SK-N-SH (cell line): Measurements from ENCODE around the gene GAP43. TPM values are rescaled to one million over a fixed set of nuclear protein-coding genes. Genes with fewer than 3 reads are reported as not detected.

ENCODE experiments used
- CTCF ChIA-PET: fragments of 300-600, 350-600 bp; formaldehyde crosslinking; extraction: SDS; loops from one replicate; lab custom pipeline; 2021; lab: Yijun Ruan, JAX
- POLR2A ChIA-PET: fragments of 350-600 bp; sonication (Branson Sonifier 250); formaldehyde crosslinking; extraction: SDS; loops from one replicate; lab custom pipeline; 2020; ENCODE audit warnings: antibody characterized with exemption, inconsistent platforms; lab: Yijun Ruan, JAX
- DNase-seq: peaks from one replicate; pipeline ENCODE4 v3.0.0; 2012
- H2AFZ ChIP-seq: fragments of 200-600 bp; sonication (generic); 2 replicates; pipeline ENCODE4 v1.8.1; 2016; ENCODE audit warnings: antibody characterized with exemption, mild to moderate bottlenecking, low read depth
- H3F3A ChIP-seq: fragments of 200-600 bp; sonication (generic); replicated peaks from 2 replicates; pipeline ENCODE3; 2016; ENCODE audit warnings: antibody characterized with exemption, mild to moderate bottlenecking; ENCODE audit not compliant: insufficient read depth
- H3K27ac ChIP-seq, 2 experiments: fragments of 200-500 bp in 1 of 2; fragments of 200-600 bp in 1 of 2; sonication (Bioruptor generic) in 1 of 2; sonication (generic), shearing (Covaris generic) in 1 of 2; 2 replicates each; pipeline versions ENCODE4 v1.5.1 to v1.6.1; 2014 to 2016; ENCODE audit warnings: low read depth in 2 of 2, inconsistent platforms in 1 of 2, low read length in 1 of 2, mild to moderate bottlenecking in 1 of 2, mixed read lengths in 1 of 2
- H3K27me3 ChIP-seq: fragments of 200-600 bp; sonication (generic), shearing (Covaris generic); 2 replicates; pipeline ENCODE4 v1.6.1; 2016; ENCODE audit warnings: mixed run types; ENCODE audit not compliant: insufficient read depth
- H3K36me3 ChIP-seq, 2 experiments: fragments of 200-500 bp in 1 of 2; fragments of 200-600 bp in 1 of 2; sonication (Bioruptor generic) in 1 of 2; sonication (generic) in 1 of 2; replicated peaks in 1 of 2; 2 replicates each; pipeline versions ENCODE3 to v1.5.1; 2014 to 2016; ENCODE audit warnings: low read length in 1 of 2, mild to moderate bottlenecking in 1 of 2; ENCODE audit not compliant: insufficient read depth in 2 of 2, control insufficient read depth in 1 of 2
- H3K4me1 ChIP-seq, 2 experiments: fragments of 200-500 bp in 1 of 2; fragments of 200-600 bp in 1 of 2; sonication (Bioruptor generic) in 1 of 2; sonication (generic), shearing (Covaris generic) in 1 of 2; 2 replicates each; pipeline versions ENCODE4 v1.5.1 to v1.6.1; 2014 to 2016; ENCODE audit warnings: low read depth in 1 of 2, low read length in 1 of 2, mixed run types in 1 of 2; ENCODE audit not compliant: insufficient read depth in 2 of 2, control insufficient read depth in 1 of 2
- H3K4me2 ChIP-seq: fragments of 200-600 bp; sonication (generic), shearing (Covaris generic); 2 replicates; pipeline ENCODE4 v1.6.1; 2017; ENCODE audit warnings: mixed run types
- H3K4me3 ChIP-seq, 2 experiments: fragments of 200-500 bp in 1 of 2; fragments of 200-600 bp in 1 of 2; sonication (Bioruptor generic) in 1 of 2; sonication (generic), shearing (Covaris generic) in 1 of 2; 2 replicates each; pipeline versions ENCODE4 v1.5.1 to v1.8.1; 2014 to 2016; ENCODE audit warnings: low read depth in 2 of 2, inconsistent platforms in 1 of 2, low read length in 1 of 2, mild to moderate bottlenecking in 1 of 2, mixed read lengths in 1 of 2, moderate library complexity in 1 of 2
- H3K79me2 ChIP-seq: fragments of 200-600 bp; sonication (generic); 2 replicates; pipeline ENCODE4 v1.8.1; 2017; ENCODE audit warnings: mild to moderate bottlenecking; ENCODE audit not compliant: insufficient read depth
- H3K9ac ChIP-seq: fragments of 200-600 bp; sonication (generic); 2 replicates; pipeline ENCODE4 v1.6.1; 2017; ENCODE audit warnings: mixed run types
- H3K9me2 ChIP-seq: fragments of 200-600 bp; sonication (generic); 2 replicates; pipeline ENCODE4 v1.6.1; 2017; ENCODE audit warnings: mixed run types
- H3K9me3 ChIP-seq: fragments of 200-600 bp; sonication (generic); 2 replicates; pipeline ENCODE4 v1.6.1; 2017; ENCODE audit warnings: mixed run types, mild to moderate bottlenecking, moderate library complexity
- H4K20me1 ChIP-seq: fragments of 200-600 bp; sonication (generic); 2 replicates; pipeline ENCODE4 v1.6.1; 2017; ENCODE audit warnings: mild to moderate bottlenecking, mixed run types; ENCODE audit not compliant: insufficient read depth
- CHD2 ChIP-seq: fragments of 150-350 bp; IDR thresholded peaks from 2 replicates; pipeline ENCODE4 v1.6.1; 2018; ENCODE audit warnings: low read length; ENCODE audit not compliant: partially characterized antibody
- ELF1 ChIP-seq: IDR thresholded peaks from 2 replicates; pipeline ENCODE4 v1.4.0; 2012
- EP300 ChIP-seq, 2 experiments: IDR thresholded peaks; 2 replicates each; pipeline versions ENCODE4 v1.4.0 to v1.6.1; 2012; ENCODE audit warnings: borderline replicate concordance in 1 of 2, low read depth in 1 of 2, low read length in 1 of 2
- EZH2phosphoT487 ChIP-seq: fragments of 200-600 bp; sonication (generic); IDR thresholded peaks from 2 replicates; pipeline ENCODE4 v1.6.1; 2017; ENCODE audit warnings: low read depth, mixed run types, mild to moderate bottlenecking, antibody characterized with exemption, moderate library complexity, borderline replicate concordance
- FOXM1 ChIP-seq: IDR thresholded peaks from 2 replicates; pipeline ENCODE4 v1.4.0; 2012; ENCODE audit warnings: low read depth, mild to moderate bottlenecking
- GABPA ChIP-seq: IDR thresholded peaks from 2 replicates; pipeline ENCODE4 v1.4.0; 2012; ENCODE audit warnings: low read depth, mild to moderate bottlenecking
- MEF2A ChIP-seq: IDR thresholded peaks from 2 replicates; pipeline ENCODE4 v1.4.0; 2012; ENCODE audit warnings: low read depth, borderline replicate concordance
- NRF1 ChIP-seq: IDR thresholded peaks from 2 replicates; pipeline ENCODE4 v1.6.1; 2012; ENCODE audit warnings: low read depth, mild to moderate bottlenecking, low read length
- RCOR1 ChIP-seq: fragments of 150-350 bp; IDR thresholded peaks from 2 replicates; pipeline ENCODE4 v1.6.1; 2017; ENCODE audit warnings: antibody characterized with exemption, low read length
- TAF1 ChIP-seq: IDR thresholded peaks from 2 replicates; pipeline ENCODE4 v1.6.1; 2012; ENCODE audit warnings: low read depth, mild to moderate bottlenecking, low read length, moderate library complexity, borderline replicate concordance
- USF2 ChIP-seq: fragments of 150-350 bp; IDR thresholded peaks from 2 replicates; pipeline ENCODE4 v1.6.1; 2017; ENCODE audit warnings: antibody characterized with exemption, low read length, low read depth, borderline replicate concordance
- WGBS: methylation state at CpG from one replicate; pipeline ENCODE4 v1.1.6; 2017; ENCODE audit warnings: low lambda C conversion rate; 5-methylcytosine and 5-hydroxymethylcytosine counted together
- polyA plus RNA-seq, 3 experiments: library from polyadenylated mRNA; depleted of rRNA; stranded (reverse); fragments of >200 nt; gene quantifications; 2 replicates each; pipeline ENCODE4 v1.2.3, GENCODE V29; 2012
- TF ChIP-seq, protein P1 (sequence below): IDR thresholded peaks from 2 replicates; pipeline ENCODE4 v1.4.0; 2012; ENCODE audit warnings: low read depth, borderline replicate concordance
- TF ChIP-seq, protein P2 (sequence below): fragments of 150-350 bp; IDR thresholded peaks from 2 replicates; pipeline ENCODE4 v1.6.1; 2016; ENCODE audit warnings: mild to moderate bottlenecking, low read depth, low read length
- TF ChIP-seq, protein P3 (sequence below): IDR thresholded peaks from 2 replicates; pipeline ENCODE4 v1.4.0; 2012; ENCODE audit warnings: low read depth, borderline replicate concordance
- TF ChIP-seq, protein P4 (sequence below): IDR thresholded peaks from 2 replicates; pipeline ENCODE4; 2012

The GAP43 gene
- polyA plus RNA-seq, 1 of the 3 experiments (the other 2 are of a cell fraction), result 14.0 TPM

DNA sequence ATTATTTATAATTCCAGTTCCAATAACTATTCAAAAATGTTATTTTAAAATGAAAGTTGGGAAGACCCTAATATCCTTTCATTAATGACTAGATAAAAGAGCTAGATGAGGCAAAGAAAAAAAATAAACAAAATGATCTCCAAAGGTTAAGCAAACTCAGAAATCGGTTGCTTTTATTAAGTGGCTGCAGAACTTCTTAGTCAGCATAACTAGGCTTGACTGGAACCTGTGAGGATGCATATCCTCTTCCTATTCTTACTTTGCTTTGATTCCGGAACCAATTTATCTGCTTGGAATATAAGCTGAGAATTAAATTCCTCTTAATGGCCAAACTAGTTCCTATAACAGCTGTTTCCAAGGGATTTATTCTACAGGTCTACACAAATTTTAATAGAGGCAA is 10.7 kb downstream of the GAP43 start:
- no peak for DNase-seq
- no peak for TF ChIP-seq FOXM1
- no peak for TF ChIP-seq GABPA
- TF ChIP-seq TAF1, result no peak
- TF ChIP-seq, protein P1, sequence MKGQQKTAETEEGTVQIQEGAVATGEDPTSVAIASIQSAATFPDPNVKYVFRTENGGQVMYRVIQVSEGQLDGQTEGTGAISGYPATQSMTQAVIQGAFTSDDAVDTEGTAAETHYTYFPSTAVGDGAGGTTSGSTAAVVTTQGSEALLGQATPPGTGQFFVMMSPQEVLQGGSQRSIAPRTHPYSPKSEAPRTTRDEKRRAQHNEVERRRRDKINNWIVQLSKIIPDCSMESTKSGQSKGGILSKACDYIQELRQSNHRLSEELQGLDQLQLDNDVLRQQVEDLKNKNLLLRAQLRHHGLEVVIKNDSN, result no peak
- no peak for TF ChIP-seq EP300 (IDR thresholded peaks at IDR 0.05; ENCODE audit: borderline replicate concordance in 1 of 2, low read depth in 1 of 2, low read length in 1 of 2)
- TF ChIP-seq USF2, result no peak
- no peak for TF ChIP-seq MEF2A
- TF ChIP-seq, protein P2, sequence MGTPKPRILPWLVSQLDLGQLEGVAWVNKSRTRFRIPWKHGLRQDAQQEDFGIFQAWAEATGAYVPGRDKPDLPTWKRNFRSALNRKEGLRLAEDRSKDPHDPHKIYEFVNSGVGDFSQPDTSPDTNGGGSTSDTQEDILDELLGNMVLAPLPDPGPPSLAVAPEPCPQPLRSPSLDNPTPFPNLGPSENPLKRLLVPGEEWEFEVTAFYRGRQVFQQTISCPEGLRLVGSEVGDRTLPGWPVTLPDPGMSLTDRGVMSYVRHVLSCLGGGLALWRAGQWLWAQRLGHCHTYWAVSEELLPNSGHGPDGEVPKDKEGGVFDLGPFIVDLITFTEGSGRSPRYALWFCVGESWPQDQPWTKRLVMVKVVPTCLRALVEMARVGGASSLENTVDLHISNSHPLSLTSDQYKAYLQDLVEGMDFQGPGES, result no peak
- TF ChIP-seq CHD2, result no peak
- TF ChIP-seq, all 33 proteins: peak for 0
- no peak overlapping the region for H3K4me3 ChIP-seq
- H3F3A ChIP-seq, result no peaks in the 10 kb centered on the region
- H4K20me1 ChIP-seq, result no peaks in the 10 kb centered on the region
- ChIA-PET CTCF (interaction anchor here (1.0 to 1.9 kb wide), 4 partner anchors 11 to 150 kb away, joined by 3 to 8 read pairs (median 4); partner anchors contain the start of gene GAP43), POLR2A (no interaction called here)
- no peak overlapping the region for H3K9ac ChIP-seq
- no peaks in the 10 kb centered on the region for H3K79me2 ChIP-seq
- 83% methylated on average over 2 of the region's 2 CpGs for WGBS
- no peaks in the 10 kb centered on the region for H3K9me2 ChIP-seq
- no peaks in the 10 kb centered on the region for H3K27me3 ChIP-seq
- no peak overlapping the region for H3K4me2 ChIP-seq
- no peaks in the 10 kb centered on the region for H3K9me3 ChIP-seq
- no peaks in the 10 kb centered on the region for H3K4me1 ChIP-seq
- H3K27ac ChIP-seq, result no peak overlapping the region
- H2AFZ ChIP-seq, result no peak overlapping the region
- no peaks in the 10 kb centered on the region for H3K36me3 ChIP-seq

GRCh38 chr3:115635406-115635805 is 12.1 kb downstream of the GAP43 start:
- H3K36me3 ChIP-seq, result no peaks in the 10 kb centered on the region
- no peak overlapping the region for H3K4me2 ChIP-seq
- H4K20me1 ChIP-seq, result no peaks in the 10 kb centered on the region
- POLR2A ChIA-PET, result no interaction called here
- no peak for TF ChIP-seq EZH2phosphoT487
- TF ChIP-seq, protein P3, sequence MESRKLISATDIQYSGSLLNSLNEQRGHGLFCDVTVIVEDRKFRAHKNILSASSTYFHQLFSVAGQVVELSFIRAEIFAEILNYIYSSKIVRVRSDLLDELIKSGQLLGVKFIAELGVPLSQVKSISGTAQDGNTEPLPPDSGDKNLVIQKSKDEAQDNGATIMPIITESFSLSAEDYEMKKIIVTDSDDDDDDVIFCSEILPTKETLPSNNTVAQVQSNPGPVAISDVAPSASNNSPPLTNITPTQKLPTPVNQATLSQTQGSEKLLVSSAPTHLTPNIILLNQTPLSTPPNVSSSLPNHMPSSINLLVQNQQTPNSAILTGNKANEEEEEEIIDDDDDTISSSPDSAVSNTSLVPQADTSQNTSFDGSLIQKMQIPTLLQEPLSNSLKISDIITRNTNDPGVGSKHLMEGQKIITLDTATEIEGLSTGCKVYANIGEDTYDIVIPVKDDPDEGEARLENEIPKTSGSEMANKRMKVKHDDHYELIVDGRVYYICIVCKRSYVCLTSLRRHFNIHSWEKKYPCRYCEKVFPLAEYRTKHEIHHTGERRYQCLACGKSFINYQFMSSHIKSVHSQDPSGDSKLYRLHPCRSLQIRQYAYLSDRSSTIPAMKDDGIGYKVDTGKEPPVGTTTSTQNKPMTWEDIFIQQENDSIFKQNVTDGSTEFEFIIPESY, result no peak
- TF ChIP-seq RCOR1, result no peak
- no peak for TF ChIP-seq NRF1
- TF ChIP-seq, protein P4, sequence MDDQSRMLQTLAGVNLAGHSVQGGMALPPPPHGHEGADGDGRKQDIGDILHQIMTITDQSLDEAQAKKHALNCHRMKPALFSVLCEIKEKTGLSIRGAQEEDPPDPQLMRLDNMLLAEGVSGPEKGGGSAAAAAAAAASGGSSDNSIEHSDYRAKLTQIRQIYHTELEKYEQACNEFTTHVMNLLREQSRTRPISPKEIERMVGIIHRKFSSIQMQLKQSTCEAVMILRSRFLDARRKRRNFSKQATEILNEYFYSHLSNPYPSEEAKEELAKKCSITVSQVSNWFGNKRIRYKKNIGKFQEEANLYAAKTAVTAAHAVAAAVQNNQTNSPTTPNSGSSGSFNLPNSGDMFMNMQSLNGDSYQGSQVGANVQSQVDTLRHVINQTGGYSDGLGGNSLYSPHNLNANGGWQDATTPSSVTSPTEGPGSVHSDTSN, result no peak
- no peak for TF ChIP-seq ELF1
- WGBS, result 59% methylated on average over 1 of the region's 1 CpG
- H2AFZ ChIP-seq, result no peak overlapping the region
- no peaks in the 10 kb centered on the region for H3F3A ChIP-seq
- no peaks in the 10 kb centered on the region for H3K4me1 ChIP-seq
- no peak overlapping the region for H3K4me3 ChIP-seq
- no peaks in the 10 kb centered on the region for H3K9me2 ChIP-seq
- H3K27ac ChIP-seq, result no peak overlapping the region
- CTCF ChIA-PET, result no interaction called here
- no peak for DNase-seq
- H3K79me2 ChIP-seq, result no peaks in the 10 kb centered on the region
- H3K9me3 ChIP-seq, result no peaks in the 10 kb centered on the region
- H3K27me3 ChIP-seq, result no peaks in the 10 kb centered on the region
- H3K9ac ChIP-seq, result no peak overlapping the region
